Measurements from ENCODE around the gene MPDU1. TPM values are rescaled to one million over a fixed set of nuclear protein-coding genes. Genes with fewer than 3 reads are reported as not detected.
A peak's percentile ranks its signal among the peaks of the same experiment; 100 is the strongest.

MPDU1 gene
- total RNA-seq, 3 donors from 2014 or later = 55.2 to 101 (median 94.5) TPM

DNA sequence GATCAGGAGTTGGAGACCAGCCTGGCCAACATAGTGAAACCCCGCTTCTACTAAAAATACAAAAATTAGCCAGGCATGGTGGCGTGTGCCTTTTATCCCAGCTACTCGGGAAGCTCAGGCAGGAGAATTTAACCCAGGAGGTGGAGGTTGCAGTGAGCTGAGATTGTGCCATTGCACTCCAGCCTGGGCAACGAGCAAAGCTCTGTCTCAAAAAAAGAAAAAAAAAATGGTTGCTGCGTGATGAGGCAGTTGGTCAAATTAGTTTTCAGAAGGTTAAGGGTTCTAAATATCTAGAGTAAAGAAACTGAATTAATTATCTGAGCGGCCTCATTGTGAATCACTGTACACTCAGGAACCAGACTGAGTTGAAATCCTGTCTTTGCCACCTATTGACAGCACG, 7.7 kb upstream of the MPDU1 start:
- intact Hi-C loops (cut with DNase I, micrococcal nuclease) = no loop called here
- H3K36me3 ChIP-seq (ENCODE audit: low read depth) = peaks cover 27% of the 10 kb centered on the region
- H3K4me1 ChIP-seq (ENCODE audit: low read depth) = peaks cover 40% of the 10 kb centered on the region
- DNase-seq (no peak), ATAC-seq (no peak)
- TF ChIP-seq, protein P1, sequence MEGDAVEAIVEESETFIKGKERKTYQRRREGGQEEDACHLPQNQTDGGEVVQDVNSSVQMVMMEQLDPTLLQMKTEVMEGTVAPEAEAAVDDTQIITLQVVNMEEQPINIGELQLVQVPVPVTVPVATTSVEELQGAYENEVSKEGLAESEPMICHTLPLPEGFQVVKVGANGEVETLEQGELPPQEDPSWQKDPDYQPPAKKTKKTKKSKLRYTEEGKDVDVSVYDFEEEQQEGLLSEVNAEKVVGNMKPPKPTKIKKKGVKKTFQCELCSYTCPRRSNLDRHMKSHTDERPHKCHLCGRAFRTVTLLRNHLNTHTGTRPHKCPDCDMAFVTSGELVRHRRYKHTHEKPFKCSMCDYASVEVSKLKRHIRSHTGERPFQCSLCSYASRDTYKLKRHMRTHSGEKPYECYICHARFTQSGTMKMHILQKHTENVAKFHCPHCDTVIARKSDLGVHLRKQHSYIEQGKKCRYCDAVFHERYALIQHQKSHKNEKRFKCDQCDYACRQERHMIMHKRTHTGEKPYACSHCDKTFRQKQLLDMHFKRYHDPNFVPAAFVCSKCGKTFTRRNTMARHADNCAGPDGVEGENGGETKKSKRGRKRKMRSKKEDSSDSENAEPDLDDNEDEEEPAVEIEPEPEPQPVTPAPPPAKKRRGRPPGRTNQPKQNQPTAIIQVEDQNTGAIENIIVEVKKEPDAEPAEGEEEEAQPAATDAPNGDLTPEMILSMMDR (IDR thresholded peaks at IDR 0.05) = no peak
- H3K9me3 ChIP-seq = no peaks in the 10 kb centered on the region
- H3K4me3 ChIP-seq = no peak overlapping the region

DNA sequence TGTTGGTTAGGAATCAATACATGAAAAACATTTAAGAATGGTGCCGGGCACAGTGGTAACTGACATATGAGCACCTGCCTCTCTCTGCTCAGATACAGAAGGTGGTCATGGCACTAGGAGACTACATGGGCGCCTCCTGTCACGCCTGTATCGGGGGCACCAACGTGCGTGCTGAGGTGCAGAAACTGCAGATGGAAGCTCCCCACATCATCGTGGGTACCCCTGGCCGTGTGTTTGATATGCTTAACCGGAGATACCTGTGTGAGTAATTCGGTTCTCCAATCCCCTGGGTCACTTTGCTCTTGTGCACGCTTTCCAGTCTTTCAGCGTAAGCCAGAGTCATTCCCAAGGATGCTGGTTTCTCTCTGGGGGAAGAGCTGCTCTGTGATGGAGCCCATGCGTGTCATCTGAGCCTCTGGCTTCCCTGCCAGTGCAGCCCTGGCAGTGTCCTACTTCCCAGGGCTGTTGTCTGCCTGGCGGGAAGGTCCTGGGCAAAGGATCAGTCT, 7.2 kb upstream of the MPDU1 start:
- H3K4me1 ChIP-seq (ENCODE audit: low read depth) = peaks cover 40% of the 10 kb centered on the region
- intact Hi-C loops (cut with DNase I, micrococcal nuclease) = no loop called here
- peaks cover 27% of the 10 kb centered on the region for H3K36me3 ChIP-seq (ENCODE audit: low read depth)
- H3K9me3 ChIP-seq = no peaks in the 10 kb centered on the region
- no peak overlapping the region for H3K4me3 ChIP-seq
- DNase-seq (peak in 2 of 3 donors; percentile 11 to 39), ATAC-seq (no peak)
- TF ChIP-seq, protein P1 (IDR thresholded peaks at IDR 0.05) = no peak

DNA sequence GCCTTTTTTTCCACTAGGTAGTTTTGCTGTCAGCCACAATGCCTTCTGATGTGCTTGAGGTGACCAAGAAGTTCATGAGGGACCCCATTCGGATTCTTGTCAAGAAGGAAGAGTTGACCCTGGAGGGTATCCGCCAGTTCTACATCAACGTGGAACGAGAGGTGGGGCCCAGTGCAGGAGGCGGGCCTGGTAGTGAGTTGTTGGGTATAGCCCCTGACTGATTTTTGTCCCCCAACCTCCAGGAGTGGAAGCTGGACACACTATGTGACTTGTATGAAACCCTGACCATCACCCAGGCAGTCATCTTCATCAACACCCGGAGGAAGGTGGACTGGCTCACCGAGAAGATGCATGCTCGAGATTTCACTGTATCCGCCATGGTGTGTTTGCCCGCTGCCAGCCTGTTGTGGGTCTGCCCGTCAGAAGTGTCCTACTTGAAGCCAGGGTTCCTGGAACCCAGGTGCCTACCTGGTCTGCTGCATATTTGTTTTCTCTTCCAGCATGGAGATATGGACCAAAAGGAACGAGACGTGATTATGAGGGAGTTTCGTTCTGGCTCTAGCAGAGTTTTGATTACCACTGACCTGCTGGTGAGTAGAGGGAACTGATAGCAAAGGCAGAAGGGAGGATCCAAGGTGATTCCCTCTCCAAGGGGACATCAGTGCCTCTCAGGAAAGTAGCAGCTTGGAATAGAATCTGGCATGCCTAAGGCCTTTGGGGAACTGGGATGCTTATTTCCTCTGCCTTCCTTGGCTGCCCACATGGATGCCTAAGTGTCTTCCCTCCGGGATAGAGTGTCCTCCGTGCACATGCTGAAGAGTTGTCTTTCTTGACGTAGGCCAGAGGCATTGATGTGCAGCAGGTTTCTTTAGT, 6.1 kb upstream of the MPDU1 start:
- peaks cover 35% of the 10 kb centered on the region for H3K4me1 ChIP-seq (ENCODE audit: low read depth)
- intact Hi-C loops (cut with DNase I, micrococcal nuclease) = no loop called here

DNA sequence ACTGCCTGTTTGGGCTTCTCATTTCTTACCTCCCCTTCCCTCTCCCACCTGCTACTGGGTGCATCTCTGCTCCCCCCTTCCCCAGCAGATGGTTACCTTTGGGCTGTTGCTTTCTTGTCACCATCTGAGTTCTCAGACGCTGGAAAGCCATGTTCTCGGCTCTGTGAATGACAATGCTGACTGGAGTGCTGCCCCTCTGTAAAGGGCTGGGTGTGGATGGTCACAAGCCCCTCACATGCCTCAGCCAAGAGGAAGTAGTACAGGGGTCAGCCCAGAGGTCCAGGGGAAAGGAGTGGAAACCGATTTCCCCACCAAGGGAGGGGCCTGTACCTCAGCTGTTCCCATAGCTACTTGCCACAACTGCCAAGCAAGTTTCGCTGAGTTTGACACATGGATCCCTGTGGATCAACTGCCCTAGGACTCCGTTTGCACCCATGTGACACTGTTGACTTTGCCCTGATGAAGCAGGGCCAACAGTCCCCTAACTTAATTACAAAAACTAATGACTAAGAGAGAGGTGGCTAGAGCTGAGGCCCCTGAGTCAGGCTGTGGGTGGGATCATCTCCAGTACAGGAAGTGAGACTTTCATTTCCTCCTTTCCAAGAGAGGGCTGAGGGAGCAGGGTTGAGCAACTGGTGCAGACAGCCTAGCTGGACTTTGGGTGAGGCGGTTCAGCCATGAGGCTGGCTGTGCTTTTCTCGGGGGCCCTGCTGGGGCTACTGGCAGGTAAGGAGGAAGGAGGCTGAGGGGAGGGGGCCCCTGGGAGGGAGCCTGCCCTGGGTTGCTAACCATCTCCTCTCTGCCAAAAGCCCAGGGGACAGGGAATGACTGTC, 4.4 kb upstream of the MPDU1 start, which contains the start of gene CD68:
TSS of gene CD68 (plus strand) at position 638 of the 833 bp plus-strand sequence. CDS start at position 678, 40 bp downstream.
- peaks cover 30% of the 10 kb centered on the region for H3K36me3 ChIP-seq (ENCODE audit: low read depth)
- ATAC-seq (peak; percentile 77), DNase-seq (peak; percentile 73 to 82 (median 75))
- peaks cover 39% of the 10 kb centered on the region for H3K4me1 ChIP-seq (ENCODE audit: low read depth)
- H3K9me3 ChIP-seq = no peaks in the 10 kb centered on the region
- intact Hi-C loops (cut with DNase I, micrococcal nuclease) = no loop called here
- no peak within 1 kb of the TSS for H3K4me3 ChIP-seq
- TF ChIP-seq, protein P1 (IDR thresholded peaks at IDR 0.05) = no peak

More for the DNA sequence above, 6.1 kb upstream of the MPDU1 start:
- Histone ChIP-seq H3K9me3 (no peaks in the 10 kb centered on the region), H3K4me3 (no peak overlapping the region), H3K36me3 (ENCODE audit: low read depth) (peaks cover 23% of the 10 kb centered on the region)
- DNase-seq = peak in 2 of 3 donors; percentile 11 to 15
- TF ChIP-seq, protein P1 (IDR thresholded peaks at IDR 0.05) = no peak
- ATAC-seq = no peak

DNA sequence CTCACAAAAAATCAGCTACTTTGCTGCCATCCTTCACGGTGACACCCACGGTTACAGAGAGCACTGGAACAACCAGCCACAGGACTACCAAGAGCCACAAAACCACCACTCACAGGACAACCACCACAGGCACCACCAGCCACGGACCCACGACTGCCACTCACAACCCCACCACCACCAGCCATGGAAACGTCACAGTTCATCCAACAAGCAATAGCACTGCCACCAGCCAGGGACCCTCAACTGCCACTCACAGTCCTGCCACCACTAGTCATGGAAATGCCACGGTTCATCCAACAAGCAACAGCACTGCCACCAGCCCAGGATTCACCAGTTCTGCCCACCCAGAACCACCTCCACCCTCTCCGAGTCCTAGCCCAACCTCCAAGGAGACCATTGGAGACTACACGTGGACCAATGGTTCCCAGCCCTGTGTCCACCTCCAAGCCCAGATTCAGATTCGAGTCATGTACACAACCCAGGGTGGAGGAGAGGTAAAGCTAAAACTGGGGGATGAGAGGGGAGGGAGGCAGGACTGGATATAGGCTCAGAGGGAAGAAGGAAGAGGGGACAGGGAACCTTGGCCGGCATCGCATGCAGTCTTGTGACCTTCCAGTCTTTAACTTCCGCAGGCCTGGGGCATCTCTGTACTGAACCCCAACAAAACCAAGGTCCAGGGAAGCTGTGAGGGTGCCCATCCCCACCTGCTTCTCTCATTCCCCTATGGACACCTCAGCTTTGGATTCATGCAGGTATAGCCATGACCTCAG, 3.6 kb upstream of the MPDU1 start:
- DNase-seq = peak in 1 of 3 donors; percentile 12
- Histone ChIP-seq H3K9me3 (no peaks in the 10 kb centered on the region), H3K4me1 (ENCODE audit: low read depth) (peaks cover 35% of the 10 kb centered on the region), H3K4me3 (no peak overlapping the region), H3K36me3 (ENCODE audit: low read depth) (peaks cover 30% of the 10 kb centered on the region)
- intact Hi-C loops (cut with DNase I, micrococcal nuclease) = no loop called here
- TF ChIP-seq, protein P1 (IDR thresholded peaks at IDR 0.05) = no peak
- ATAC-seq = no peak
